ENCODE data around the gene KDM2A.

Gene KDM2A

GRCh38 chr11:67240576-67241389, 121.7 kb downstream of the KDM2A start:
- peaks cover 30% of the 10 kb centered on the region for H3K36me3 ChIP-seq (replicated peaks)
- H3K4me3 ChIP-seq: peak overlapping the region; percentile 58
- no peaks in the 10 kb centered on the region for H3K27me3 ChIP-seq (ENCODE audit: low read depth)
- H3K4me1 ChIP-seq: peaks cover 17% of the 10 kb centered on the region
- in situ Hi-C loops (cut with MboI; ENCODE audit: low sequenced_read_pairs): loop anchor here (10.0 kb wide), 1 partner anchor 156 kb away; no protein-coding TSS in a partner anchor
- no peaks in the 10 kb centered on the region for H3K9me3 ChIP-seq
- peak; percentile 91 to 94 for DNase-seq (ENCODE audit: low spot score in 2 of 2)

GRCh38 chr11:67242548-67242947, 123.5 kb downstream of the KDM2A start:
- H3K4me3 ChIP-seq: no peak overlapping the region

GRCh38 chr11:67243051-67243450, 124.0 kb downstream of the KDM2A start:
- Histone ChIP-seq H3K27me3 (ENCODE audit: low read depth) (no peaks in the 10 kb centered on the region), H3K4me3 (no peak overlapping the region), H3K9me3 (no peaks in the 10 kb centered on the region), H3K4me1 (peaks cover 17% of the 10 kb centered on the region), H3K36me3 (replicated peaks) (peaks cover 51% of the 10 kb centered on the region)
- DNase-seq (ENCODE audit: low spot score in 2 of 2): no peak
- in situ Hi-C loops (cut with MboI; ENCODE audit: low sequenced_read_pairs): loop anchor here (10.0 kb wide), 1 partner anchor 158 kb away; no protein-coding TSS in a partner anchor

More at GRCh38 chr11:67242548-67242947, 123.5 kb downstream of the KDM2A start:
- H3K36me3 ChIP-seq (replicated peaks): peaks cover 46% of the 10 kb centered on the region
- no peak for DNase-seq (ENCODE audit: low spot score in 2 of 2)
- no peaks in the 10 kb centered on the region for H3K9me3 ChIP-seq
- in situ Hi-C loops (cut with MboI; ENCODE audit: low sequenced_read_pairs): loop anchor here (10.0 kb wide), 1 partner anchor 158 kb away; no protein-coding TSS in a partner anchor
- no peaks in the 10 kb centered on the region for H3K27me3 ChIP-seq (ENCODE audit: low read depth)
- H3K4me1 ChIP-seq: peaks cover 17% of the 10 kb centered on the region

- DNase-seq (ENCODE audit: low spot score in 2 of 2): no peak
- no peak overlapping the region for H3K4me3 ChIP-seq
- no peaks in the 10 kb centered on the region for H3K9me3 ChIP-seq
- in situ Hi-C loops (cut with MboI; ENCODE audit: low sequenced_read_pairs): loop anchor here (10.0 kb wide), 1 partner anchor 160 kb away; no protein-coding TSS in a partner anchor
- H3K36me3 ChIP-seq (replicated peaks): peaks cover 71% of the 10 kb centered on the region
- no peaks in the 10 kb centered on the region for H3K27me3 ChIP-seq (ENCODE audit: low read depth)
- peaks cover 4% of the 10 kb centered on the region for H3K4me1 ChIP-seq
Observed at GRCh38 chr11:67245046-67245445, 126.0 kb downstream of the KDM2A start.

- no peaks in the 10 kb centered on the region for H3K9me3 ChIP-seq
- no peak for DNase-seq (ENCODE audit: low spot score in 2 of 2)
- peaks cover 97% of the 10 kb centered on the region for H3K36me3 ChIP-seq (replicated peaks)
- no peaks in the 10 kb centered on the region for H3K27me3 ChIP-seq (ENCODE audit: low read depth)
- in situ Hi-C loops (cut with MboI; ENCODE audit: low sequenced_read_pairs): loop anchor here (10.0 kb wide), 1 partner anchor 163 kb away; no protein-coding TSS in a partner anchor
- H3K4me1 ChIP-seq: no peaks in the 10 kb centered on the region
- no peak overlapping the region for H3K4me3 ChIP-seq
Observed at GRCh38 chr11:67247946-67248550, 129.0 kb downstream of the KDM2A start.

- Histone ChIP-seq H3K36me3 (replicated peaks) (peaks cover 97% of the 10 kb centered on the region), H3K4me1 (no peaks in the 10 kb centered on the region), H3K27me3 (ENCODE audit: low read depth) (no peaks in the 10 kb centered on the region), H3K4me3 (no peak overlapping the region), H3K9me3 (no peaks in the 10 kb centered on the region)
- in situ Hi-C loops (cut with MboI; ENCODE audit: low sequenced_read_pairs): loop anchor here (10.0 kb wide), 1 partner anchor 164 kb away; no protein-coding TSS in a partner anchor
- DNase-seq (ENCODE audit: low spot score in 2 of 2): no peak
Observed at GRCh38 chr11:67248653-67249052, 129.6 kb downstream of the KDM2A start.

- Histone ChIP-seq H3K4me3 (no peak overlapping the region), H3K9me3 (no peaks in the 10 kb centered on the region), H3K4me1 (no peaks in the 10 kb centered on the region), H3K36me3 (replicated peaks) (peaks cover 98% of the 10 kb centered on the region), H3K27me3 (ENCODE audit: low read depth) (no peaks in the 10 kb centered on the region)
- DNase-seq (ENCODE audit: low spot score in 2 of 2): no peak
- in situ Hi-C loops (cut with MboI; ENCODE audit: low sequenced_read_pairs): no loop called here
Observed at GRCh38 chr11:67250059-67251043, 131.3 kb downstream of the KDM2A start.

GRCh38 chr11:67251841-67252240, 132.8 kb downstream of the KDM2A start:
- H3K4me3 ChIP-seq: no peak overlapping the region
- no peaks in the 10 kb centered on the region for H3K4me1 ChIP-seq
- no peaks in the 10 kb centered on the region for H3K27me3 ChIP-seq (ENCODE audit: low read depth)
- peaks cover 95% of the 10 kb centered on the region for H3K36me3 ChIP-seq (replicated peaks)
- DNase-seq (ENCODE audit: low spot score in 2 of 2): no peak
- in situ Hi-C loops (cut with MboI; ENCODE audit: low sequenced_read_pairs): no loop called here
- H3K9me3 ChIP-seq: no peaks in the 10 kb centered on the region

GRCh38 chr11:67252831-67253239, 133.8 kb downstream of the KDM2A start:
- no peak overlapping the region for H3K4me3 ChIP-seq
- in situ Hi-C loops (cut with MboI; ENCODE audit: low sequenced_read_pairs): no loop called here
- peak in 1 of 2 experiments; percentile 41 for DNase-seq (ENCODE audit: low spot score in 2 of 2)
- no peaks in the 10 kb centered on the region for H3K27me3 ChIP-seq (ENCODE audit: low read depth)
- H3K9me3 ChIP-seq: no peaks in the 10 kb centered on the region
- H3K4me1 ChIP-seq: no peaks in the 10 kb centered on the region
- H3K36me3 ChIP-seq (replicated peaks): peaks cover 90% of the 10 kb centered on the region

- in situ Hi-C loops (cut with MboI; ENCODE audit: low sequenced_read_pairs): no loop called here
- Histone ChIP-seq H3K36me3 (replicated peaks) (peaks cover 78% of the 10 kb centered on the region), H3K9me3 (no peaks in the 10 kb centered on the region), H3K27me3 (ENCODE audit: low read depth) (no peaks in the 10 kb centered on the region), H3K4me1 (no peaks in the 10 kb centered on the region), H3K4me3 (no peak overlapping the region)
- DNase-seq (ENCODE audit: low spot score in 2 of 2): peak in 1 of 2 experiments; percentile 4
Observed at GRCh38 chr11:67253872-67254624, 135.0 kb downstream of the KDM2A start.

- Histone ChIP-seq H3K4me3 (no peak overlapping the region), H3K27me3 (ENCODE audit: low read depth) (no peaks in the 10 kb centered on the region), H3K36me3 (replicated peaks) (peaks cover 71% of the 10 kb centered on the region), H3K4me1 (no peaks in the 10 kb centered on the region), H3K9me3 (no peaks in the 10 kb centered on the region)
- in situ Hi-C loops (cut with MboI; ENCODE audit: low sequenced_read_pairs): no loop called here
- DNase-seq (ENCODE audit: low spot score in 2 of 2): no peak
Observed at GRCh38 chr11:67254798-67255197, 135.7 kb downstream of the KDM2A start.

- peaks cover 65% of the 10 kb centered on the region for H3K36me3 ChIP-seq (replicated peaks)
- no peaks in the 10 kb centered on the region for H3K27me3 ChIP-seq (ENCODE audit: low read depth)
- no peaks in the 10 kb centered on the region for H3K4me1 ChIP-seq
- H3K9me3 ChIP-seq: no peaks in the 10 kb centered on the region
- in situ Hi-C loops (cut with MboI; ENCODE audit: low sequenced_read_pairs): no loop called here
- DNase-seq (ENCODE audit: low spot score in 2 of 2): no peak
- no peak overlapping the region for H3K4me3 ChIP-seq
Observed at GRCh38 chr11:67255353-67255752, 136.3 kb downstream of the KDM2A start.

- in situ Hi-C loops (cut with MboI; ENCODE audit: low sequenced_read_pairs): no loop called here
- Histone ChIP-seq H3K27me3 (ENCODE audit: low read depth) (no peaks in the 10 kb centered on the region), H3K4me3 (no peak overlapping the region), H3K36me3 (replicated peaks) (peaks cover 60% of the 10 kb centered on the region), H3K9me3 (no peaks in the 10 kb centered on the region), H3K4me1 (no peaks in the 10 kb centered on the region)
- no peak for DNase-seq (ENCODE audit: low spot score in 2 of 2)
Observed at GRCh38 chr11:67255864-67256263, 136.8 kb downstream of the KDM2A start.
